IMR-90 (cell line): ENCODE data around the gene STOML2. TPM values are rescaled to one million over a fixed set of nuclear protein-coding genes. Genes with fewer than 3 reads are reported as not detected.

Experiments
- ATAC-seq: fragments of 200-7000 bp; cut with Tn5 transposase; 2 replicates; pipeline ENCODE4 v1.9.1; 2020; ENCODE audit warnings: low read depth, mild to moderate bottlenecking, moderate library complexity
- BruUV-seq: library from RNA; stranded (reverse); fragments of 400-500 nt; replicated peaks from 2 replicates; lab custom pipeline; 2021; lab: Mats Ljungman, UMichigan
- CTCF ChIA-PET: fragments of 300-600 bp; formaldehyde crosslinking; extraction: SDS; loops from one replicate; lab custom pipeline; 2021; ENCODE audit warnings: antibody characterized with exemption; lab: Yijun Ruan, JAX
- POLR2A ChIA-PET: fragments of 300-600 bp; sonication (Branson Sonifier 250); formaldehyde crosslinking; loops from one replicate; lab custom pipeline; 2022; ENCODE audit warnings: antibody characterized with exemption; ENCODE audit not compliant: unreplicated experiment; lab: Charles Lee
- DNase-seq: peaks from one replicate; pipeline ENCODE4 v3.0.0; 2013
- H2AFZ ChIP-seq: replicated peaks from 2 replicates; pipeline ENCODE3; 2013; ENCODE audit warnings: low read length, mild to moderate bottlenecking; ENCODE audit not compliant: poor library complexity
- H2AK5ac ChIP-seq: 2 replicates; pipeline ENCODE4 v1.6.1; 2013; ENCODE audit warnings: low read depth, low read length, inconsistent platforms
- H2AK9ac ChIP-seq: replicated peaks from 2 replicates; pipeline ENCODE3; 2013; ENCODE audit warnings: mild to moderate bottlenecking, low read depth, low read length, moderate library complexity; ENCODE audit not compliant: poor library complexity
- H2BK120ac ChIP-seq: 2 replicates; pipeline ENCODE4 v1.6.1; 2013; ENCODE audit warnings: low read depth, low read length, inconsistent platforms
- H2BK15ac ChIP-seq: 3 replicates; pipeline ENCODE4 v1.6.1; 2013; ENCODE audit warnings: low read depth, low read length, inconsistent platforms
- H2BK20ac ChIP-seq: 2 replicates; pipeline ENCODE4 v1.6.1; 2013; ENCODE audit warnings: low read depth, mild to moderate bottlenecking, inconsistent platforms, low read length, moderate library complexity
- H2BK5ac ChIP-seq: 2 replicates; pipeline ENCODE4 v1.6.1; 2013; ENCODE audit warnings: mild to moderate bottlenecking, low read depth, low read length, inconsistent platforms; ENCODE audit not compliant: poor library complexity, severe bottlenecking
- H3K14ac ChIP-seq: replicated peaks from 2 replicates; pipeline ENCODE4 v1.6.1; 2013; ENCODE audit warnings: low read depth, low read length, inconsistent platforms
- H3K18ac ChIP-seq: 2 replicates; pipeline ENCODE4 v1.6.1; 2013; ENCODE audit warnings: low read depth, low read length, control low read depth
- H3K23ac ChIP-seq: 2 replicates; pipeline ENCODE4 v1.6.1; 2013; ENCODE audit warnings: low read depth, low read length, inconsistent platforms
- H3K27ac ChIP-seq: 2 replicates; pipeline ENCODE4 v1.5.1; 2013; ENCODE audit warnings: mild to moderate bottlenecking, control low read depth, low read length; ENCODE audit not compliant: insufficient read depth
- H3K27me3 ChIP-seq: 2 replicates; pipeline ENCODE4 v1.6.1; 2013; ENCODE audit warnings: low read length; ENCODE audit not compliant: control insufficient read depth, insufficient read depth
- H3K36me3 ChIP-seq: 2 replicates; pipeline ENCODE4 v1.6.1; 2013; ENCODE audit warnings: low read length, mixed read lengths; ENCODE audit not compliant: control insufficient read depth, insufficient read depth
- H3K4ac ChIP-seq: 2 replicates; pipeline ENCODE4 v1.6.1; 2013; ENCODE audit warnings: low read depth, low read length, inconsistent platforms
- H3K4me1 ChIP-seq: 2 replicates; pipeline ENCODE4 v1.6.1; 2013; ENCODE audit warnings: low read length, mixed read lengths; ENCODE audit not compliant: control insufficient read depth, insufficient read depth
- H3K4me2 ChIP-seq: 2 replicates; pipeline ENCODE4 v1.6.1; 2013; ENCODE audit warnings: low read depth, mild to moderate bottlenecking, control low read depth, low read length, moderate library complexity
- H3K4me3 ChIP-seq: 2 replicates; pipeline ENCODE4 v1.5.1; 2013; ENCODE audit warnings: low read depth, mild to moderate bottlenecking, control low read depth, low read length, moderate library complexity; ENCODE audit not compliant: insufficient read depth
- H3K56ac ChIP-seq: 2 replicates; pipeline ENCODE4 v1.6.1; 2013; ENCODE audit warnings: low read length, inconsistent platforms; ENCODE audit not compliant: insufficient read depth; ENCODE audit errors: extremely low read depth
- H3K79me1 ChIP-seq, 2 experiments: 2 replicates each; pipeline ENCODE4 v1.6.1; 2013; ENCODE audit warnings: low read length in 2 of 2, inconsistent platforms in 1 of 2, low read depth in 1 of 2
- H3K9ac ChIP-seq: 2 replicates; pipeline ENCODE4 v1.6.1; 2013; ENCODE audit warnings: low read depth, low read length, control low read depth
- H3K9me1 ChIP-seq: 2 replicates; pipeline ENCODE4 v1.6.1; 2013; ENCODE audit warnings: low read length, inconsistent platforms; ENCODE audit not compliant: insufficient read depth
- H3K9me3 ChIP-seq: 2 replicates; pipeline ENCODE4 v1.6.1; 2013; ENCODE audit warnings: low read length; ENCODE audit not compliant: control insufficient read depth, insufficient read depth
- H4K20me1 ChIP-seq: 2 replicates; pipeline ENCODE4 v1.6.1; 2013; ENCODE audit warnings: low read length, inconsistent platforms; ENCODE audit not compliant: insufficient read depth
- H4K5ac ChIP-seq: 2 replicates; pipeline ENCODE4 v1.6.1; 2013; ENCODE audit warnings: mild to moderate bottlenecking, low read depth, low read length, control low read depth
- H4K8ac ChIP-seq, 2 experiments: 2 replicates each; pipeline ENCODE4 v1.6.1; 2013; ENCODE audit warnings: low read depth in 2 of 2, low read length in 2 of 2, control low read depth in 1 of 2, inconsistent platforms in 1 of 2
- H4K91ac ChIP-seq: 2 replicates; pipeline ENCODE4 v1.6.1; 2013; ENCODE audit warnings: low read depth, low read length, inconsistent platforms; ENCODE audit not compliant: insufficient read depth
- BHLHE40 ChIP-seq: fragments of 150-350 bp; IDR thresholded peaks from 2 replicates; pipeline ENCODE4 v1.6.1; 2016; ENCODE audit warnings: mild to moderate bottlenecking, low read depth, low read length
- CEBPB ChIP-seq: IDR thresholded peaks from 2 replicates; pipeline ENCODE4 v1.6.1; 2012; ENCODE audit warnings: low read depth, low read length, improper control_type of control experiment
- CHD1 ChIP-seq: IDR thresholded peaks from 2 replicates; pipeline ENCODE4 v1.6.1; 2012; ENCODE audit warnings: low read depth, low read length, improper control_type of control experiment
- FOS ChIP-seq: fragments of 150-350 bp; IDR thresholded peaks from 2 replicates; pipeline ENCODE4 v1.6.1; 2016; ENCODE audit warnings: low read depth, low read length
- MAFK ChIP-seq: IDR thresholded peaks from 2 replicates; pipeline ENCODE4 v1.6.1; 2012; ENCODE audit warnings: low read depth, low read length, improper control_type of control experiment
- MAZ ChIP-seq: IDR thresholded peaks from 2 replicates; pipeline ENCODE4 v1.6.1; 2012; ENCODE audit warnings: low read depth, mild to moderate bottlenecking, low read length, improper control_type of control experiment, moderate library complexity, borderline replicate concordance
- MXI1 ChIP-seq: IDR thresholded peaks from 2 replicates; pipeline ENCODE4 v1.6.1; 2012; ENCODE audit warnings: low read depth, mild to moderate bottlenecking, low read length, moderate library complexity, borderline replicate concordance
- NFE2L2 ChIP-seq: fragments of 150-350 bp; IDR thresholded peaks from 2 replicates; pipeline ENCODE4 v1.6.1; 2016; ENCODE audit warnings: low read depth, mild to moderate bottlenecking, low read length
- POLR2A ChIP-seq: IDR thresholded peaks from 2 replicates; pipeline ENCODE4 v1.6.1; 2012; ENCODE audit warnings: mild to moderate bottlenecking, low read depth, low read length
- RAD21 ChIP-seq: IDR thresholded peaks from 2 replicates; pipeline ENCODE4 v1.6.1; 2012; ENCODE audit warnings: low read length, improper control_type of control experiment
- RCOR1 ChIP-seq: IDR thresholded peaks from 2 replicates; pipeline ENCODE4 v1.6.1; 2012; ENCODE audit warnings: mild to moderate bottlenecking, low read length, improper control_type of control experiment; ENCODE audit not compliant: insufficient replicate concordance
- RFX5 ChIP-seq: IDR thresholded peaks from 2 replicates; pipeline ENCODE4 v1.8.0; 2012; ENCODE audit warnings: low read depth, mild to moderate bottlenecking, low read length, moderate library complexity
- SMC3 ChIP-seq: fragments of 150-350 bp; IDR thresholded peaks from 2 replicates; pipeline ENCODE4 v1.6.1; 2016; ENCODE audit warnings: low read depth, mild to moderate bottlenecking, antibody characterized with exemption, low read length, moderate library complexity
- USF2 ChIP-seq: fragments of 150-350 bp; IDR thresholded peaks from 2 replicates; pipeline ENCODE4 v1.6.1; 2017; ENCODE audit warnings: mild to moderate bottlenecking, antibody characterized with exemption, low read length, low read depth
- WGBS, 2 experiments: methylation state at CpG; one replicate each; pipeline versions ENCODE4 v1.1.5 to v1.1.7; 2013; ENCODE audit warnings: missing lambda C conversion rate in 2 of 2; ENCODE audit not compliant: insufficient read length in 1 of 2; ENCODE audit errors: extremely low coverage in 2 of 2; 5-methylcytosine and 5-hydroxymethylcytosine counted together
- dilution Hi-C: fragments of 300-500 bp; cut with HindIII; formaldehyde crosslinking; loops from one replicate; pipeline ENCODE4 v1.14.3; 2018; ENCODE audit warnings: low sequenced_read_pairs; ENCODE audit not compliant: unreplicated experiment
- in situ Hi-C: fragments of 300-500 bp; cut with MboI; formaldehyde crosslinking; loops from 3 replicates; pipeline ENCODE4 v1.14.3; 2019; ENCODE audit warnings: low sequenced_read_pairs, inconsistent platforms, mixed read lengths
- intact Hi-C: fragments of 100-400 bp; cut with micrococcal nuclease; formaldehyde crosslinking; loops from 2 replicates; pipeline ENCODE4 v1.10.0; 2022
- polyA plus RNA-seq, 3 experiments: library from polyadenylated mRNA; depleted of rRNA; stranded (reverse); fragments of >200 nt; gene quantifications; 2 replicates each; pipeline ENCODE4 v1.2.3, GENCODE V29; 2012; ENCODE audit warnings: low replicate concordance in 1 of 3
- total RNA-seq: library from RNA; depleted of rRNA; stranded (reverse); fragments of >200 nt; gene quantifications from 2 replicates; pipeline ENCODE4 v1.2.3, GENCODE V29; 2012

The STOML2 gene
- total and polyA plus RNA-seq, 2 of the 4 experiments (the other 2 are of a cell fraction), result 177 to 250 TPM

GRCh38 chr9:35072461-35073278 lies 30.3 kb downstream of the STOML2 start, which contains the start of gene VCP:
TSS of gene VCP (minus strand) at chr9:35072625. CDS start at chr9:35072353, 272 bp downstream.
- H2BK5ac ChIP-seq, result peak within 1 kb of the TSS; percentile 86
- H2BK15ac ChIP-seq, result peak within 1 kb of the TSS; percentile 69; the same call in 1 of the 3 replicates
- in situ Hi-C loops, result no loop called here
- peak within 1 kb of the TSS; percentile 90 for H3K23ac ChIP-seq
- WGBS, 2 experiments, result 4% methylated on average over 35 of the region's 54 CpGs; no CpG with 5 or more reads in 1 of the 2 experiments
- peaks cover 9 to 61% of the 10 kb centered on the region in 2 experiments; a peak in 3 of 4 replicates for H3K79me1 ChIP-seq
- peaks cover 12% of the 10 kb centered on the region for H3K4me1 ChIP-seq
- peak within 1 kb of the TSS; percentile 44 for H2BK120ac ChIP-seq
- H2AFZ ChIP-seq, result peak within 1 kb of the TSS; percentile 91
- H2AK5ac ChIP-seq, result peak within 1 kb of the TSS; percentile 90
- H3K14ac ChIP-seq, result peak within 1 kb of the TSS; percentile 81
- peak within 1 kb of the TSS; percentile 28 for H3K18ac ChIP-seq
- peak within 1 kb of the TSS; percentile 80 for H3K56ac ChIP-seq
- no TSS peak for BruUV-seq
- peak within 1 kb of the TSS; percentile 74 to 99 for H4K8ac ChIP-seq
- peak within 1 kb of the TSS; percentile 97 for H2AK9ac ChIP-seq
- dilution Hi-C loops, result no loop called here
- TF ChIP-seq MAZ, result no peak
- no peak; the same call in 1 of the 2 replicates for TF ChIP-seq USF2
- no peak for TF ChIP-seq CHD1
- TF ChIP-seq MAFK, result no peak
- TF ChIP-seq RCOR1, result no peak
- TF ChIP-seq CEBPB, result no peak
- TF ChIP-seq FOS, result peak; percentile 57; the same call in 1 of the 2 replicates
- TF ChIP-seq BHLHE40, result no peak; the same call in 1 of the 2 replicates
- no peak for TF ChIP-seq SMC3
- no peak for TF ChIP-seq MXI1
- TF ChIP-seq RAD21, result no peak
- peak; percentile 30; the same call in 1 of the 2 replicates for TF ChIP-seq NFE2L2
- TF ChIP-seq POLR2A, result peak; percentile 96
- peak; percentile 99 for TF ChIP-seq RFX5
- peak within 1 kb of the TSS; percentile 50 for H2BK20ac ChIP-seq
- H3K4me3 ChIP-seq, result peak within 1 kb of the TSS; percentile 70
- H3K9ac ChIP-seq, result peak within 1 kb of the TSS; percentile 82
- peak within 1 kb of the TSS; percentile 81 for H4K5ac ChIP-seq
- DNase-seq, result peak; percentile 99
- no peaks in the 10 kb centered on the region for H3K9me3 ChIP-seq
- ChIA-PET CTCF (interaction anchor here (1.0 to 1.4 kb wide), 2 partner anchors 88 to 173 kb away, joined by 3 to 4 read pairs; no protein-coding TSS in a partner anchor), POLR2A (interaction anchor here (0.6 to 1.0 kb wide), 3 partner anchors 8 to 38 kb away, joined by 3 to 4 read pairs (median 4); no protein-coding TSS in a partner anchor)
- peaks cover 32% of the 10 kb centered on the region for H3K9me1 ChIP-seq
- intact Hi-C loops, result loop anchor here (2.0 to 10.0 kb wide), 2 partner anchors 84 to 308 kb away; partner anchors contain the start of gene DNAJB5
- peak within 1 kb of the TSS; percentile 91 for H3K27ac ChIP-seq
- H3K36me3 ChIP-seq, result peaks cover 8% of the 10 kb centered on the region
- peak within 1 kb of the TSS; percentile 97 for H3K4me2 ChIP-seq
- peak within 1 kb of the TSS; percentile 72 for H4K91ac ChIP-seq
- H3K27me3 ChIP-seq, result no peaks in the 10 kb centered on the region
- ATAC-seq, result peak; percentile 88
- peak within 1 kb of the TSS; percentile 86 for H3K4ac ChIP-seq
- peaks cover 48% of the 10 kb centered on the region for H4K20me1 ChIP-seq
